ENCODE measurements around the gene ASTN1.

DNA sequence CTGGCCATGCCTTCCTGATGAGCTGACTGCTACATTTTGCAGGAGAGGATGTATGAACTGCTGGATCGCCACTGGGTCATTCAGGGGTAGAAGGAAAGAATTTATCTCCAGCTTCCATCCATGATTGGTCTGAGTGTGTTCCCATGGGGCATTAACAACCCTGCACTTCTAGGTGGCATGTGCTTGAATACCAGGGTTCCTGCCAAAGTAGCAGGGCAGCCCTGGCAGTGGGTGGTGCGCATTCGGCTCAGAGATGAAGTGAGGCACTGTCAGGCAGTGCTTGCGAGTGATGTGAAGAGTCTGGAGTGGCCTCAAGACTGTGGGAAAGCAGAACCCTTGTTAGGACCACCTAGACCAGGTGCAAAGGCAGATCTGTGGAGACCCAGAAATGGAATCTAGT, 294.9 kb downstream of the ASTN1 start:
- TF ChIP-seq EZH2 (IDR thresholded peaks at IDR 0.05) (no peak), POLR2AphosphoS5 (IDR thresholded peaks at IDR 0.05; ENCODE audit: borderline replicate concordance, low read depth, low read length) (no peak)
